Adrenal gland (tissue), 12 donors: Measurements from ENCODE around the gene PLBD2. TPM values are rescaled to one million over a fixed set of nuclear protein-coding genes. Genes with fewer than 3 reads are reported as not detected.

ENCODE experiments used
- DNase-seq, 7 donors: peaks; one replicate each; pipeline ENCODE4 v3.0.0-alpha.2; 2019 to 2020
- H3K27ac ChIP-seq, 5 donors: fragments of 200-600 bp; sonication (generic) in 4 of 5; 1 replicate in 3 of 5; 2 replicates in 2 of 5; pipeline versions ENCODE4 v1.5.1 to v1.8.0; 2016 to 2020; ENCODE audit warnings: mild to moderate bottlenecking in 1 of 5
- H3K27me3 ChIP-seq: fragments of 200-600 bp; 2 replicates; pipeline ENCODE4 v1.8.0; 2021
- H3K36me3 ChIP-seq, 2 donors: fragments of 200-600 bp; replicated peaks in 1 of 2; 1 replicate in 1 of 2; 2 replicates in 1 of 2; pipeline versions ENCODE4 v1.5.1 to v1.8.0; 2018 to 2022
- H3K4me1 ChIP-seq, 2 donors: fragments of 200-600 bp; replicated peaks in 1 of 2; 1 replicate in 1 of 2; 2 replicates in 1 of 2; pipeline versions ENCODE4 v1.5.1 to v1.8.0; 2018 to 2021
- H3K4me3 ChIP-seq, 4 donors: fragments of 200-600 bp; sonication (generic) in 3 of 4; one replicate each; pipeline ENCODE4 v1.5.1; 2016 to 2018
- H3K9me3 ChIP-seq, 3 donors: fragments of 200-600 bp; sonication (generic) in 1 of 3; replicated peaks in 1 of 3; 1 replicate in 2 of 3; 2 replicates in 1 of 3; pipeline versions ENCODE4 v1.5.1 to v1.8.0; 2016 to 2021
- POLR2A ChIP-seq, 2 donors: fragments of 450-650 bp; IDR thresholded peaks; one replicate each; pipeline ENCODE4 v1.6.1; 2017; ENCODE audit warnings: antibody characterized with exemption in 2 of 2, mild to moderate bottlenecking in 2 of 2, moderate library complexity in 1 of 2
- WGBS, 4 donors: extraction: QIAGEN DNeasy Blood & Tissue Kit in 2 of 4; methylation state at CpG; one replicate each; pipeline versions ENCODE4 v1.1.5 to v1.1.7; 2013 to 2017; 5-methylcytosine and 5-hydroxymethylcytosine counted together
- intact Hi-C, 2 donors: fragments of 100-400 bp; cut with DNase I; formaldehyde crosslinking; loops; one replicate each; pipeline versions ENCODE4 v1.14.1 to v1.15.0; 2022 to 2023
- polyA plus RNA-seq, 3 donors: library from polyadenylated mRNA; stranded (reverse); fragments of 200-250 nt in 2 of 3; fragments of 350-450 nt in 1 of 3; fragmentation: Illumina TruSeq in 1 of 3; extraction: RNeasy Lipid Tissue Mini Kit (QIAGEN cat#74804) in 1 of 3; gene quantifications; one replicate each; pipeline ENCODE4 v1.2.3, GENCODE V29; 2013 to 2014
- total RNA-seq, 9 donors: library from RNA; depleted of rRNA in 4 of 9; stranded (reverse); fragments of >200 nt in 4 of 9; fragments of 120-200 nt in 1 of 9; fragmentation: NEBNext Ultra II Directional in 1 of 9; extraction: Animal tissue kit (Norgen Biotek cat#: 25700) in 1 of 9; gene quantifications; one replicate each; pipeline versions ENCODE4 v1.1.0 to v1.2.4, GENCODE V29; 2013 to 2023
- TF ChIP-seq, protein P1 (sequence below), 6 experiments: fragments of 450-650 bp in 4 of 6; fragments of 200-600 bp in 2 of 6; sonication (generic) in 1 of 6; IDR thresholded peaks; 1 replicate in 5 of 6; 2 replicates in 1 of 6; pipeline versions ENCODE4 v1.5.1 to v1.8.0; 2016 to 2021; ENCODE audit warnings: antibody characterized with exemption in 6 of 6, mild to moderate bottlenecking in 2 of 6, moderate library complexity in 1 of 6
- donor health status: healthy with polysubstance abuse.
- donor health status: Bipolar disorder and iron deficiency.
- donor health status: DM: yes; HTN: yes; CAD: no.
- donor health status: DM: no; HTN: no; CAD: no.
- donor health status: DM: no; HTN: no; CAD: no.
- donor health status: DM: yes; HTN: yes; CAD: no.

The PLBD2 gene
- total and polyA plus RNA-seq, 12 donors: 66.7 to 467 (median 305) TPM

DNA sequence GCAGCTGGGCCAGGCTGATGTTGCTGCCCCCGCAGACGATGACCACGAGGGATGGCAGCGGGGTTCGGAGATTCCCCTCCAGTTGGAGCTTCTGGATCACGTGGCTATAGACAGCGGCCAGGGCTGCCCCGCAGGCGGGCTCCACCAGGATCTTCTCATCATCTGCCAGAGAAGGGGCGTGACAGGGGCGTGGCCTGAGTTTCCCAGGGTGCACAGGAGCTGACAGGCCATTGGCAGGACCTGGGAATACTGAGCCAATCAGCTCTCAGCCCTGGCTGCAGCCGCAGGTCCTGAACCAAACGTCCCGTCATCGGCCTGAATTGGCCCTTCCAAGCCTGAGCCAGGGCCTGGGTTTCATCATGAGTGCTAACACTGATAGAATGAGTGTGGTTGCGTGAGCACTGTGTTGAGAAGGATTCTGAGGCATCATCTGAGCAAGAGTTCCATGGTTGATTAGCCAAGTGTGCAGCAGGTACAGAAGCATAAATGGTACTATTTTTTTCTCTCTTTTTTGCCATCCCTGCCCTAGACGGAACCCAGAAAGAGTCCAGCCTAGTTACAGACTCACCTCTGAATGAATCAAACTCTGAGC lies 34.7 kb downstream of the PLBD2 start:
- TF ChIP-seq, protein P1, sequence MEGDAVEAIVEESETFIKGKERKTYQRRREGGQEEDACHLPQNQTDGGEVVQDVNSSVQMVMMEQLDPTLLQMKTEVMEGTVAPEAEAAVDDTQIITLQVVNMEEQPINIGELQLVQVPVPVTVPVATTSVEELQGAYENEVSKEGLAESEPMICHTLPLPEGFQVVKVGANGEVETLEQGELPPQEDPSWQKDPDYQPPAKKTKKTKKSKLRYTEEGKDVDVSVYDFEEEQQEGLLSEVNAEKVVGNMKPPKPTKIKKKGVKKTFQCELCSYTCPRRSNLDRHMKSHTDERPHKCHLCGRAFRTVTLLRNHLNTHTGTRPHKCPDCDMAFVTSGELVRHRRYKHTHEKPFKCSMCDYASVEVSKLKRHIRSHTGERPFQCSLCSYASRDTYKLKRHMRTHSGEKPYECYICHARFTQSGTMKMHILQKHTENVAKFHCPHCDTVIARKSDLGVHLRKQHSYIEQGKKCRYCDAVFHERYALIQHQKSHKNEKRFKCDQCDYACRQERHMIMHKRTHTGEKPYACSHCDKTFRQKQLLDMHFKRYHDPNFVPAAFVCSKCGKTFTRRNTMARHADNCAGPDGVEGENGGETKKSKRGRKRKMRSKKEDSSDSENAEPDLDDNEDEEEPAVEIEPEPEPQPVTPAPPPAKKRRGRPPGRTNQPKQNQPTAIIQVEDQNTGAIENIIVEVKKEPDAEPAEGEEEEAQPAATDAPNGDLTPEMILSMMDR (IDR thresholded peaks at IDR 0.05): no peak
- TF ChIP-seq POLR2A (IDR thresholded peaks at IDR 0.05): no peak
- Histone ChIP-seq H3K27me3 (no peaks in the 10 kb centered on the region), H3K36me3 (peaks cover 0 to 33% of the 10 kb centered on the region in 2 donors), H3K4me1 (no peaks in the 10 kb centered on the region), H3K4me3 (no peak overlapping the region), H3K27ac (peak overlapping the region in 3 of 5 donors; percentile 10 to 65 (median 29)), H3K9me3 (no peaks in the 10 kb centered on the region)
- peak; percentile 78 to 96 (median 93) for DNase-seq
- WGBS, 4 donors: 56 to 92% (median 63%) methylated on average over 6 to 17 of the region's 17 CpGs
- intact Hi-C loops: no loop called here

DNA sequence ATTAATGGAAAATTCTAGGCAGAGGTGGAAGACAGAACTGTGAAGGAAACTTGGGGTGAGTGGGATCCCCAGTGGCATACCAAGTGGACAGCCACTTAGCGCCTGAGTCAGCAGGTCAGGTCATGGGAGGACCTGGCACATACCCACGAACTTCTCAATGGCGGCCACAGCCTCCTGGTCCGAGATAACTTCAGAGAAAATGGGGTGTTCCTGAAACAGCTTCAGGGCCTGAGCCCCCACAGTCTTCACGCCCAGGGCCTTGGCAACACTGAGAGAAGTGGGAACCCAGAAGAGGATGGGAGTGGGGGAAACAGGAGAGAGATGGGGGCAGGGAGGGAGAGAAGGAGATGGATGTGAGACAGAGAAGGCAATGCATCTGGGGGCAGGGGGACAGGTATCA lies 35.4 kb downstream of the PLBD2 start:
- 39 to 83% (median 66%) methylated on average over 5 of the region's 5 CpGs for WGBS, 4 donors
- no peaks in the 10 kb centered on the region for H3K9me3 ChIP-seq
- DNase-seq: peak in 1 of 7 donors; percentile 41
- TF ChIP-seq, protein P1 (IDR thresholded peaks at IDR 0.05): no peak
- TF ChIP-seq POLR2A (IDR thresholded peaks at IDR 0.05): no peak
- no peaks in the 10 kb centered on the region for H3K27me3 ChIP-seq
- peaks cover 0 to 26% of the 10 kb centered on the region in 2 donors for H3K36me3 ChIP-seq
- H3K4me1 ChIP-seq: no peaks in the 10 kb centered on the region
- intact Hi-C loops: no loop called here
- no peak overlapping the region for H3K4me3 ChIP-seq
- peak overlapping the region in 1 of 5 donors; percentile 10 for H3K27ac ChIP-seq

DNA sequence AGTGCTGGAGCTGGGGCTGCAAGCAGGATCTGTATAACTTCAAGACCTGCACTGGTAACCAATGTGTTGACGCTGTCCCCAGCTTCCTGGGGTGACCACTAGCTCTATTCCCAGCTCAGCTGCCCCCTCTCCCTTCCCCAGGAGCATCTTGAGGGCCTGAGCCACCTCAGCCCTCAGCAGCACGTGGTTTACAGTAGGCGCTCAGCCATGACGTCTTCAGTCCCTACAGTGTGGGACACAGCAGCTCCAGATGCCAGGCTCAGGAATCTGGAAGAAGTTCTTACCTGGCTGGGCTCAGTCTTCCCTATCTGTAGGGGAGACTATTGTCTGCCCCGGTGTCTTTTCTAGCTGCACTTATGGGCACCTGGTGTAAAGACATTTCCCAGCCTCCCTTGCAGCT lies 36.7 kb downstream of the PLBD2 start:
- WGBS, 4 donors: 78 to 86% (median 84%) methylated on average over 1 to 5 of the region's 5 CpGs
- intact Hi-C loops: no loop called here
- TF ChIP-seq, protein P1 (IDR thresholded peaks at IDR 0.05): no peak
- no peak for TF ChIP-seq POLR2A (IDR thresholded peaks at IDR 0.05)
- no peak for DNase-seq
- no peaks in the 10 kb centered on the region for H3K4me1 ChIP-seq
- no peak overlapping the region for H3K4me3 ChIP-seq
- no peaks in the 10 kb centered on the region for H3K27me3 ChIP-seq
- H3K36me3 ChIP-seq: peaks cover 0 to 12% of the 10 kb centered on the region in 2 donors
- H3K27ac ChIP-seq: no peak overlapping the region
- no peaks in the 10 kb centered on the region for H3K9me3 ChIP-seq

- Histone ChIP-seq H3K4me1 (no peaks in the 10 kb centered on the region), H3K36me3 (peaks cover 0 to 2% of the 10 kb centered on the region in 2 donors), H3K27ac (no peak overlapping the region), H3K27me3 (no peaks in the 10 kb centered on the region), H3K4me3 (no peak overlapping the region), H3K9me3 (no peaks in the 10 kb centered on the region)
- TF ChIP-seq, protein P1 (IDR thresholded peaks at IDR 0.05): no peak
- TF ChIP-seq POLR2A (IDR thresholded peaks at IDR 0.05): no peak
- intact Hi-C loops: no loop called here
- DNase-seq: no peak
These were observed 37.8 kb downstream of the PLBD2 start for GRCh38 chr12:113396200-113396599.
